ENCODE results near the gene C1orf52. TPM values are rescaled to one million over a fixed set of nuclear protein-coding genes. Genes with fewer than 3 reads are reported as not detected.

The C1orf52 gene
- polyA plus RNA-seq, 10 donors: 24.0 to 35.5 (median 27.7) TPM

GRCh38 chr1:85200463-85201339 is 58.8 kb downstream of the C1orf52 start, which contains the start of gene SYDE2:
TSS of gene SYDE2 (minus strand) at chr1:85201016. CDS start at chr1:85200996, 20 bp downstream.
- peak; percentile 53 to 84 (median 62) for DNase-seq

Other genes starting within 250 kb of the C1orf52 start
- gene MCOLN3, start 211.2 kb downstream of the C1orf52 start, polyA plus RNA-seq (ENCODE audit: insufficient read length in 10 of 10): 1 to 10 TPM in 9 of 10 donors, under 1 TPM in 1; 0.90 to 4.5 (median 2.4) TPM
- gene SYDE2, start 58.6 kb downstream of the C1orf52 start, polyA plus RNA-seq (ENCODE audit: insufficient read length in 10 of 10): 1 to 10 TPM; 2.2 to 8.2 (median 3.3) TPM
- gene BCL10, start 17.0 kb upstream of the C1orf52 start, polyA plus RNA-seq (ENCODE audit: insufficient read length in 10 of 10): 10 to 100 TPM; 11.9 to 15.9 (median 13.9) TPM
- gene DDAH1, start 205.5 kb upstream of the C1orf52 start, polyA plus RNA-seq (ENCODE audit: insufficient read length in 10 of 10): 10 to 100 TPM; 44.4 to 80.0 (median 57.3) TPM

All from muscle of back (tissue), 11 donors.